ENCODE data around the gene PDE2A. TPM values are rescaled to one million over a fixed set of nuclear protein-coding genes. Genes with fewer than 3 reads are reported as not detected.
A peak's percentile ranks its signal among the peaks of the same experiment; 100 is the strongest.

Gene PDE2A
- total RNA-seq, 1 donor from 2014 or later: 1.4 TPM

- no peaks in the 10 kb centered on the region for H3K4me1 Mint-ChIP-seq
- peak; percentile 78 for DNase-seq
- peak overlapping the region; percentile 67 for H3K4me3 Mint-ChIP-seq
- no peaks in the 10 kb centered on the region for H3K36me3 Mint-ChIP-seq (ENCODE audit: low read depth)
- ChIA-PET CTCF (interaction anchor here (0.6 to 2.9 kb wide), 6 partner anchors 51 to 172 kb away, joined by 3 to 20 read pairs (median 6); no protein-coding TSS in a partner anchor), POLR2A (no interaction called here)
- peaks cover 7% of the 10 kb centered on the region for H3K27me3 Mint-ChIP-seq
- TF ChIP-seq CTCF (IDR thresholded peaks at IDR 0.05): peak; percentile 72
- ATAC-seq (ENCODE audit: low read depth): peak; percentile 85
- H3K9me3 Mint-ChIP-seq: no peaks in the 10 kb centered on the region
- intact Hi-C loops (cut with micrococcal nuclease): loop anchor here (1.0 kb wide), 5 partner anchors 29 to 172 kb away; no protein-coding TSS in a partner anchor
- H3K27ac Mint-ChIP-seq: no peak overlapping the region
These were observed 31.2 kb downstream of the PDE2A start for GRCh38 chr11:72642884-72643522.

- Mint-ChIP-seq H3K9me3 (no peaks in the 10 kb centered on the region), H3K27me3 (peaks cover 13% of the 10 kb centered on the region), H3K4me1 (no peaks in the 10 kb centered on the region), H3K27ac (no peak overlapping the region), H3K36me3 (ENCODE audit: low read depth) (no peaks in the 10 kb centered on the region), H3K4me3 (peak overlapping the region; percentile 67)
- peak; percentile 22 for DNase-seq
- CTCF ChIA-PET: interaction anchor here (1.1 to 2.9 kb wide), 3 partner anchors 56 to 171 kb away, joined by 3 to 20 read pairs (median 8); no protein-coding TSS in a partner anchor
- peak; percentile 37 for ATAC-seq (ENCODE audit: low read depth)
- intact Hi-C loops (cut with micrococcal nuclease): no loop called here
- TF ChIP-seq CTCF (IDR thresholded peaks at IDR 0.05): no peak
- POLR2A ChIA-PET: interaction anchor here (1.8 kb wide), 1 partner anchor 50 kb away, joined by 5 read pairs; no protein-coding TSS in a partner anchor
These were observed 32.0 kb downstream of the PDE2A start for GRCh38 chr11:72642043-72642883.

- no peak for DNase-seq
- POLR2A ChIA-PET: interaction anchor here (1.8 kb wide), 1 partner anchor 49 kb away, joined by 5 read pairs; no protein-coding TSS in a partner anchor
- peaks cover 18% of the 10 kb centered on the region for H3K27me3 Mint-ChIP-seq
- no peaks in the 10 kb centered on the region for H3K4me1 Mint-ChIP-seq
- no peaks in the 10 kb centered on the region for H3K9me3 Mint-ChIP-seq
- H3K4me3 Mint-ChIP-seq: no peak overlapping the region
- CTCF ChIA-PET: interaction anchor here (1.1 to 2.9 kb wide), 2 partner anchors 55 to 170 kb away, joined by 3 to 20 read pairs; no protein-coding TSS in a partner anchor
- no peak overlapping the region for H3K27ac Mint-ChIP-seq
- ATAC-seq (ENCODE audit: low read depth): no peak
- H3K36me3 Mint-ChIP-seq (ENCODE audit: low read depth): no peaks in the 10 kb centered on the region
- intact Hi-C loops (cut with micrococcal nuclease): no loop called here
- TF ChIP-seq CTCF (IDR thresholded peaks at IDR 0.05): no peak
These were observed 32.6 kb downstream of the PDE2A start for GRCh38 chr11:72641522-72642042.

GRCh38 chr11:72639502-72640375 is 34.5 kb downstream of the PDE2A start:
- no peaks in the 10 kb centered on the region for H3K36me3 Mint-ChIP-seq (ENCODE audit: low read depth)

More at GRCh38 chr11:72639502-72640375, 34.5 kb downstream of the PDE2A start:
- ATAC-seq (ENCODE audit: low read depth) (no peak), DNase-seq (no peak)
- intact Hi-C loops (cut with micrococcal nuclease): no loop called here
- CTCF ChIA-PET: interaction anchor here (1.6 kb wide), 1 partner anchor 50 kb away, joined by 5 read pairs; no protein-coding TSS in a partner anchor
- Mint-ChIP-seq H3K4me1 (no peaks in the 10 kb centered on the region), H3K27ac (no peak overlapping the region), H3K4me3 (no peak overlapping the region), H3K27me3 (peaks cover 25% of the 10 kb centered on the region), H3K9me3 (no peaks in the 10 kb centered on the region)
- no peak for TF ChIP-seq CTCF (IDR thresholded peaks at IDR 0.05)
- POLR2A ChIA-PET: no interaction called here
